Dermis blood vessel endothelial cell (primary cell): ENCODE results near the gene PNRC1. TPM values are rescaled to one million over a fixed set of nuclear protein-coding genes. Genes with fewer than 3 reads are reported as not detected.
"Not testable (repeated sequence)": the region's sequence is repeated elsewhere in the genome, so short reads cannot be mapped to it uniquely, and the experiment has no call there.

Source experiments
- DNase-seq: peaks from one replicate; pipeline ENCODE4 v3.0.0; 2010
- total RNA-seq: library from RNA; depleted of rRNA; stranded (reverse); fragments of >200 nt; gene quantifications from 2 replicates; pipeline ENCODE4 v1.2.3, GENCODE V29; 2014

Gene PNRC1
- 63.8 TPM in 2 replicates for total RNA-seq

DNA sequence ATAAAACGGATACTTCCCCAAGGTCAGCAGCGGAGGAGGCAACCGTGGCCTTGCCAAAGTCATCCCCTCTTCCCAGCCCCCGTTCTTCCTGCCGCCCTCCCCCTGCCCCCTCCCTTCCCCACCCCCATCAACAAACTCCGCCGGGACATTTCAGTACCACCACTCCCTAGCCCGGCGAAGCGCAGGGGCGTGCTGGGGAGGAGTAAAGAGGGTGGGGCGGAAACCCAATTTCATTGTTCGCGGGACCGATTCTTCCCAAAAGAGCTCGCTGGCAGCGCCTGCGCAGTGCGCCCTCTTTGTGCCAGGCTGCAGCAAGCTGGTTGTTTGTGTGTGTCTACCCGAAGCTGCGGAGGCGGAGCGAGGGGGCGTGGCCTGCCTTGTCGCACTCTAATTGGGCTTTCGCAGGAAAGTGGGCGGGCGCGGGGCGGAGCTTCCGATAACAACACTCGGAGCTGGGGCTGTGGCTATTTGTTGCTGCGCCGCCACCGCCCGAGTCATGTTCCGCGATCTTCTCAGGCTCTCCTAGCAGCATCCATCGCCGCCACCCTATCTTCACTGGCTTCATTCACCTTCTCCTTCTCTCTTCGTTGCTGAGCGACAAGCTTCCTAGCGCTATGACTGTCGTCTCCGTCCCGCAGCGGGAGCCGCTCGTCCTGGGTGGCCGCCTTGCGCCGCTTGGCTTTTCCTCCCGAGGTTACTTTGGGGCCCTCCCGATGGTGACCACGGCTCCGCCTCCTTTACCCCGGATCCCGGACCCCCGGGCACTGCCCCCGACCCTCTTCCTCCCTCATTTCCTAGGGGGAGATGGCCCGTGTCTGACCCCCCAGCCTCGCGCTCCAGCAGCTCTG lies at the start of gene PNRC1:
Gene PNRC1, plus strand, starts transcription at position 471 of the 848 bp plus-strand sequence. Its CDS starts 144 bp downstream, at position 615.
- peak; percentile 100 for DNase-seq

DNA sequence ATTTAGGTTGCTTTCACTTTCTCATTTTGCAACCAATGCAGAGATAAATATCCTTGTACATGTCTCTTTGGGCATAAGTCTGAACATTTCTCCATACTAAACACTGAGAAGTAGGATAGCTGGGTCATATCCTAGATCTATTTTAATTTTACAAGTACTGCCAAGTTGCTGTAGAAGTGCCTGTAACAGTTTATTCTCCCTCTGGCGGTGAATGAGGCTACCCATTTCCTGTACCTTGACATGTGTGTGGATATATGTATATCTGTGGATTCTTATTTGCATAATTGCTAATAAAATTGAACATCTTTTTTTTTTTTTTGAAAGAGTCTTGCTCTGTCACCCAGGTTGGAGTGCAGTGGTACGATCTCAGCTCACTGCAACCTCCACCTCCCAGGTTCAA lies 48.0 kb upstream of the PNRC1 start:
- peak; percentile 5 for DNase-seq

DNA sequence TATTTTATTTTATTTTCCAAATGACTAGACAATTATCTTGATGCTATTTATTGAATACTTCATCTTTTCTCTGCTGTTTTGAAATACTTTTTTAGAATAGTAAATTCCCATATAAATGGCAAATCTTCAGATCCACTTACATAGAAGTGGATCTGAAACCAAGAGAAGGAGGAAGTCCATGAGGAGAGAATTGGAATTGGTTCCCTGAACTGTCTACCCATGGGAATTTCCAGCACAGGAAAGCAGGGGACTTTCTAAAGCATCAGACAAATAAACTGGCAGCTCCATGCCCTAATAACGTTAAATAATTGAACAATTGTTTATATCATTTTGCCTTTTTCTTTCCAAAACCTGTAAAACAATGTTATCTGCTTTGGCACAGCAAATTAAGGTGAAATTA lies 47.1 kb upstream of the PNRC1 start:
- no peak for DNase-seq

DNA sequence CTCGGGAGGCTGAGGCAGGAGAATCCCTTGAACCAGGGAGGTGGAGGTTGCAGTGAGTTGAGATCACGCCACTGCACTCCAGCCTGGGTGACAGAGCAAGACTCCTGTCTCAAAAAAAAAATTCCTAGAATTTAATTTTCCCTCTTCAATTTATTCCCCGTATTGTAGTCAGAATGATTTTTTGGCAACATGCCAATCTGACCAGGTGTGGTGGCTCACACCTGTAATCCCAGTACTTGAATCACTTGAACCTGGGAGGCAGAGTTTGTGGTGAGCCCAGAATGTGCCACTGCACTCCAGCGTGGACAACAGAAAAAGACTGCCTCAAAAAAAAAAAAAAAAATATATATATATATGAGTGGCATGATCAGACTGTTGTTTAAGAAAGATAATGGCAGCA lies 46.4 kb upstream of the PNRC1 start:
- DNase-seq, result not testable (repeated sequence)

DNA sequence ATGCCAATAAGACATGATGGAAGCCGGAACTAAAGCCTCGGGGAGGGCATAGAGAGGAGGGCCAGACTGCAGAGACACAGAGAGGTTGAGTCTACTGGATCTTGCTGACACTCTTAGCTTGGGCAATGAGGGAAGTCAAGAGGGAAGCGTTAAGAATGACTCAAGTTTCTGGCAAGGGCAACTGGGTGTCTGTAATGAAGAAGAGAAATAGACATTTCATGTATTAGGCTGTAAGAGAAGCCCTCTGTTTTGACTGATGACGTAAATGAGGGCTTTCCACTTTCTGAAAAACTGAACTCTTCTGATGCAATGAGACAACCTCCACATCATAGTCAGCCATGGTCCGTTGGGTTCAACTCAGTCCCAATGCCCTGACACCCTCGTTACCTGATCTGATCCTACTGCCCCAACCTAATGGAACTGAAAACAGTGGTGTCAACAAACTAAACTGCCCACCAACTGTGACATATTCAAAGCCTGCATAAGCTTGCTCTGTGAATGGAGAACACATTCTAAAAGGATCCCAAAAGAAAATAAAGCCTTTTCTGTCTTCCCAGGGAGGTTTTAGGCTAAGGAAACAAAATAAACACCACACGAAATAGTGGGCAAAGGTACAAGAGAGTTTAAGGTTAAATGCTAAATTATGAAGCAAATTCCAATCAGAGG lies 45.8 kb upstream of the PNRC1 start:
- no peak for DNase-seq

DNA sequence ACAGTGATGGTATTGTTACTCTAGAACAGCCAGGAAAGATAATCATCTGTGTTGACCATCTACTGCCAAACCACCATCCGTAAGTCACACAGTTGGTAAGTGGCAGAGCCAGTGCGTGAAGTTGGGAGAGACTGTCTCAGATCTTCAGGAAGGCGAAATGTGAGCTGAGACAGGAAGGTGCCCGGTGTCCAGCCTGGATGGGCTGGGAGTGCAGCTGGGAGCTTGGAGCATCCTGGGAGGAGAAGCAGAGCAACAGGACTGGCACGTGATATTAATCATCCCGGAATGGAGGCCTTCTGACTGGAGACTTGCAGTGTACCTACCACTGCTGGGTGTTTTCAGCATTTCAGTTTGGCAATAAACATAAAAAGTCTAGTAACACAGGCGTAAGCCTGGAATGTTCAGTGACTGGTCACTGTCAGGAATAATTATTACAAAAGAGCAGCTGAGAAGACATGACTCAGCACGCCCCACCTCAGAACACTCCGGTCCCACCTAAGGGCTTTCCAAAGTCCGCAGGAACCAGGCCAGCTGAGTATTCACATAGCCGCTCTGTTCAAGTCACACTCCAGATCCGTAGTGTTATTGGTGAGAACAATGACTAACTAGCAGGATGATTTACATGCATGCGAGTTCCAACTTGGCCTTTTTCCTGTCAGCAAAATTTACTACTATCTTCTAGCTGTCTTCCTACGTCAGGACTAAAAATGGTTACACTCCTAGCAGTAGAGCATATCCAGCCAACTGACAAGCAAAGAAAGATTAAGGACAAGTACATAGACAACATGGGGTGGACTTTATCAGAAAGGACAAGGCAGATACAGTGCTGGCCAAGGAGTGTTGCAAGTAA lies 45.1 kb upstream of the PNRC1 start:
- peak; percentile 4 for DNase-seq

DNA sequence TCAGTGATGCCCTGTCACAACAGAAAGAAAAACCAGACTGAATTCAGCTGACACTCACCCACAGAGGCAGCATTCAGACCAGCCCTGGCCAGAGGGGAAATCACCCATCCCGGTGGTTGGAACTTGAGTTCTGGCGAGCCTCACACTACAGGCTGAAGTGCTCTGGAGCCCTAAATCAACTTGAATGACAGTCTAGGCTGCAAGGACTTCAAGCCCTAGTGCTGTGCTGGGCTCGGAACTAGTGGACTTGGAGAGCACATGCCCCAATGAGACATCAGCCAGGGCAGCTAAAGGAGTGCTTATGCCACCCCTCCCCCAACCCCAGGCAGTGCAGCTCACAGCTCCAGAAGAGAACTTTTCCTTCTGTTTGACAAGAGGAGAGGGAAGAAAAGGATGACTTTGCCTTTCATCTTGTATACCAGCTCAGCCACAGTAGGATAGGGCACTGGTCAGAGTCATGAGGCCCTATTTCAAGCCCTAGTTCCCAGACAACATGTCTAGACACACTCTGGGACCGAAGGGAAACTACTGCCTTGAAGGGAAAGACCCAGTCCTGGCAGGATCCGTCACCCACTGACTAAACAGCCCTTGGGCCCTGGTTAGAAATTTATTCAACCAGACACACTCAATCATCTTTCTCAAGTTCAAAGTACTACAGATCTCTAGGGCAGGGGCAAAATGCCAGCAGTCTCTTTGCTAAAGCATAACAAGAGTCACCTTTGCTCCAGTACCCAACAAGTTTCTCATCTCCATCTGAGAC lies 43.2 kb upstream of the PNRC1 start:
- DNase-seq, result no peak

DNA sequence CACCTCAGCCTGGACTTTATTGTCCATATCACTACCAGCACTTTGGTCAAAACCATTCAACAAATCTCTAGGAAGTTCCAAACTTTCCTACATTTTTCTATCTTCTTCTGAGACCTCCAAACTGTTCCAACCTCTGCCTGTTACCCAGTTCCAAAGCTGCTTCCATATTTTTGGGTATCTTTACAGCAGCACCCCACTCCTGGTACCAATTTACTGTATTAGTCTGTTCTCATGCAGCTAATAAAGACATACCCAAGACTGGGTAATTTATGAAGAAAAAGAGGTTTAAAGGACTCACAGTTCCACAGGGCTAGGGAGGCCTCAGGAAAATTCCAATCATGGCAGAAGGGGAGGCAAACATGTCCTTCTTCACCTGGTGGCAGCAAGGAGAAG lies 42.7 kb upstream of the PNRC1 start:
- not testable (repeated sequence) for DNase-seq

DNA sequence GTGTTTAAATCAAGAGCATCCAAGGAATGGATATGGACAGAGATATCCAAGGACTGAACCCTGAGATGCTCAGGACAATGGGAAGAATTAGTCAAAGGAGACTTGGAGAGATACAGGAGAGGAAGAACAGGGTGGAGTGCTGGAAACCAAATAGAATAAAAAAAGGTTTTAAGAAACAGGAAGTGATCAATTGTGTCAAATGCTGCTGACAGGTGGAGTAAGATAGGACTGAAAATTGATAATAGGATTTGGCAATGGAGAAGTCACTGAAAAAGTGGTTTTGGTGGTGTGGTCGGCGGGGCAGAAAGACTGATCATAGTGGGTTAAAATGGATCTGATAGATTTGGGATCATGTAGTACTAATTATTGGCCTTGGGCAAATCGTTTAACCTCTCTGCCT lies 37.9 kb upstream of the PNRC1 start:
- DNase-seq, result no peak

DNA sequence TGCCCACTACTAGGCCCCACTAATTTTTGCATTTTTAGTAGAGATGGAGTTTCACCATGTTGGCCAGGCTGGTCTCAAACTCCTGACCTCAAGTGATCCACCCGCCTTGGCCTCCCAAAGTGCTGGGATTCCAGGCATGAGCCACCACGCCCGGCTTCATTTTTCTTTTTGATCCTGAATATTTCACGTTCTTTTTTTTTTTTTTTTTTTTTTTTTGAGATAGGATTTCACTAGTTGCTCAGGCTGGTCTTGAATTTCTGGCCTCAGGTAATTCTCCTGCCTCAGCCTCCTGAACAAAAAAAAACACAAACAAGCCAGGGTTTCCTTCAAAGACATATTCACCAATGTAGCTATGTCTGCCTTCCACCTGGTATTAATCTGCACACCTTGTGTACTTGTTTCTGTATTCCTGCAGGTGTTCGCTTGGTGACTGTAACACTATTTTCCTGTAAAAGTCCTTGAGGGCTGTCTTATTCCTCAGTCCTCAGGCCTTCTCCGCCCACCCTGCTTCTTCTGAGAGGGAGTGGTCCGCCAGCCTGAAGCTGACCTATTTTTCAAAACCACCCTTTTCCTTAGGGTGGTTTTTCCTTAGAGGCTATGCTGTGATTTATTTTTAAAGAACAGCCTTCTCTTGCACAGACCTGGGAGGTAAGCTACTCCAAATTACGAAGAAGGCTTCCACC lies 36.1 kb upstream of the PNRC1 start:
- no peak for DNase-seq

DNA sequence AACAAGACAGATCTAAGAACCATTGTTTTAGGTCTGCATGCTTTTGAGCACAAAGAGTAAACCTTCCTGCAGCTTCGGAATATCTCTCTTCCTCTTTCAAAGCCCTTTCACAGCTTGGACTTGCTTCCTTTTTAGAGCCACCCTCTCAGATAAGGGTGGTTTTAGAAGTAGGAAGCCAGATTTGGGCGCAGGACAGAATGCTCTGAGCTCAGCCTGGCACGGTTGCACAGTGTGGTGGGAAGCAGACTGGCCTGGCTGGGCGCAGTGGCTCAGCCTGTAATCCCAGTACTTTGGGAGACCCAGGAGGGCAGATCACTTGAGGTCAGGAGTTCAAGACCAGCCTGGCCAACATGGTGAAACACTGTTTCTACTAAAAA lies 35.6 kb upstream of the PNRC1 start:
- no peak for DNase-seq

DNA sequence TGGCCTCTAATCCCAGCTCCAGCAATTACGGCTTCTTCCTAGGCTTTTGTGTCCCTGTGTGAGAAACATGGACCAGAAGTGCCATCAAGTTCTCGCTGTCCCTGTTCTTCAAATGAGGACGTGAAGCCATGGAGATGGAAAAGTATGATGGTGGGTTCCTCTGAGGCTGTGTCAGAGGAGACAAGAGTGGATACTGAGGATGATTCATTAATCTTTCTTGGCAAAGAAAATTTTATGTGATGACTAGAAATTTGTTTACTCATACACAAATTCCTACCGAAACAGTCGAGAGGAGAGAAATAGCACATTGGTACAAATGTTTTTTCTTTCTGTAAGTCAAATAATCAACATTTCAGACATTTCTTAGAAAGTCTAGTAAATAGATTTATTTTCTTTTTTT lies 35.0 kb upstream of the PNRC1 start:
- no peak for DNase-seq

DNA sequence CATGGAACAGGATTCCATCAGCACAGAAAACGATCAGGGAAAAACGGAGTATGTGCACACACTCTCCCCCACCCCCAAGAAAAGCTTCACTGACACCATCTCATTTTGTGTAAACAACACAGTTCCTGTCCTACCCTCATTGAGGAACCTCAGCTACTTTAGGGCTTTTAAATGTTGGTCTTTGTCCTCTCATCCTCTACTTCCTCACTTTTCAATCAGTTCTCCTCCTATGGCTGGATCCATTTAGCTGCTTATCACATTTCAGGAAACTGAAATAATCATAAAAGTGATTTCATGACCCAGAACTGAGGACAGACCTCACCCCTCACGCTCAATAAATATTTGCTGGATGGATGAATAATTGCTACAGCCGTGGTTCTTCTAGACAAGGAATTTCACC lies 33.1 kb upstream of the PNRC1 start:
- DNase-seq, result no peak

DNA sequence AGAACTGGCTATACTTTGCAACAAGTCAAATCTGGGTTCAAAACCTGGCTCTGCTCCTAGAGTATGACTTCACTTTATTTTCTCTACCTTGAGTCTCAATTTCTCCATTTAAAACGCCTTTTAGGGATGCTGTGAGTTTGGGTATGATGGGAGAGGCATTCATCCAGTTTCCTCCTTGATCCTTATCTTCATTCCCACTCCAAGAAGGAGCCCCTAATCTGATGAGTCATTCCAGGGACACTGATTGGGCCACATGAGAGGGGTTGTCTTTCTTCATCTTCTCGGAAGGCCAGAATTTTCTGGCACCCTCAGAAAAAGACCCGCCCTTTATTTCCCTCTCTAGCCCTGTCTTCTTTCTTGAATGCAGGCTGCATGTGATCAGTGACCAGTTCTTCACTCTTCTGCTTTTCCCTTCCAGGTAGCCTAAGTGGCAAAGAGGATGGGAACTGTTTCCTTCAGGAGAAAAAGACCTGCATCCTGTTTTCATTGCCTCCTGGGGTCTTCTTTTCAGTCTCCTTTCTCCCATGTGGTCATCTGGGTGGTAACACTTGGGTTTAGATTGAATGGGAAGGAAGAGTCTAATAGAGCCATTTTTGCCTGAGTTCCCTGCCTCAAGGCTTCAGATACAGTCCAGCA lies 32.1 kb upstream of the PNRC1 start:
- DNase-seq, result no peak

DNA sequence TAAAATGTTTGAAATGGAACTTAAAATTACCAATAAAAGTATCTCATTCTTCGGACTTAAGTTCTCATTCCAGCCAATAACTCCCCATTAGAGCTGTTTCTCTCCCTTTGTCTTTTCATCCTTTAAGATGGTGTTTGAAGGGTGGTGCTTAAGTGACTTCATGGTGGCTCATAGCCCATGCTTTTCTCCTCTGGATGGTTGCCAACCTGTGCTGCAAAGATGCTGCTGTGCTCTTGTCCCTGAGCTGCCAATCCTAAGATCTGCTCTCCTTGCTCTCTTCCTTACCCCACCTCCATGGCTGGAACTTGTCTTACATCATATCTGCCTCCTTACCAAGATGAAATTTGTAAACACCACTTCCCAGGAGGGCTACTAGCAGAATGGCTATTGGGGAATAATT lies 31.6 kb upstream of the PNRC1 start:
- DNase-seq, result no peak

DNA sequence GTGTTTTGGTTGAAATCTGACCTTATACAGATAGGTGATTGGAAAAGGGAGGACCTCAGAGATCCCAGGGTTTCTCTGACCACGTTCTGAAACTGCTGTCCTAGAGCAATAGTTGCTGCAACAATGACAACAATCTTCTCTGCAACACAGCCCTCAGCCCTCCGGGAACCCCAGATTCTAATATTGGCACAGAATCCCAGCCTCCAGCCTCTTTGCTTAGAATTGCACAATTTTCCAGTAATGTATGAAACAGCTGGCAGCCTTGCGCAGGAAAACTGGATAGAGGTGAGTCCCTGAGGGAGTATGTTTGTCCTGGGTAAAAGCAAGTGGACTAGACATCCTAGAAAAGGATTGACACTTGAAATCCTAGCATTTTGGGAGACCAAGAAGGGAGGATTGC lies 30.4 kb upstream of the PNRC1 start:
- DNase-seq, result no peak

DNA sequence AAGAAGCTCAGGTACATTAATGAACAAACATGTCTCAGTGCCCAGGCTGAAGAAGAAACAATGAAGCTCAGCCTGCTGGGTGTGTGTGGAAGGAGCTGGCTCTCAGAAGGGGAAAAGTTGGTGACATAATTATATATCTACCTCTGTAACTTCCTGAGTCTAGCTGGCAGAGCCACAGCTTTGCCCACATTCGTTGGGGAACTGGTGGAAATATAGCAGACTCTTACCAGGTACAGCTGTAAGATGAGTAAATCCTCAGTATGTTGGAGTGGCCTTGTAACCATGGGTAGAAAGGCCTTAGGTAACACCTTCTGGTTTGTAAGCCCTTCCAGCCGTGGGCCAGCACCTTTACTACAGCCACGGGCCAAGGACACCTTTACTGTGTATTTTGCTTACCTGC lies 29.9 kb upstream of the PNRC1 start:
- DNase-seq, result no peak

DNA sequence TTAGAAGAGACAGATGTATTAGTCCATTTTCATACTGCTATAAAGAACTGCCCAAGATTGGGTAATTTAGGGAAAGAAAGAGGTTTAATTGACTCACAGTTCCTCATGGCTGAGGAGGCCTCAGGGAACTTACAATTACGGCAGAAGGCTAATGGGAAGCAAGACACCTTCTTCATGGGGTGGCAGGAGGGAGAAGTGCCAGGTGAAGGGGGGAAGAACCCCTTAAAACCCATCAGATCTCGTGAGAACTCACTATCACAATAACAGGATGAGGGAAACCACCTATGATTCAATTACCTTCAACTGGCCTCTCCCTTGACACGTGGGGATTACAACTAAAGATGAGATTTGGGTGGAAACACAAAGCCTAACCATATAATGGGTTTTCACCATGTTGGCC lies 28.9 kb upstream of the PNRC1 start:
- DNase-seq, result no peak

DNA sequence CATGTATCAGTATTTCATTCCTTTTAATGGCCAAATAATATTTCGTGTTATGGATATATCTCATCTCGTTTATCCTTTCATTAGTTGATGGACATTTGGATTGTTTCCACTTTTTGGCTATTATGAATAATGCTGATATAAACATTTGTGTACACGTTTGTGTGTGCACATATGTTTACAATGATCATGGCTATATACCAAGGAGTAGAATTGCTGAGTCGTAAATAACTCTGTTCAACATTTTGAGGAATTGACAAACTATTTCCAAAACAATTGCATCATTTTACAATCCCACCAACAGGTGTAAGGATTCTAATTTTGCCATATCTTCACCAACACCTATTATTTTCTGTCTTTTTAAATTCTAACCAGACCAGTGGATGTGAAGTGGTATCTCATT lies 26.3 kb upstream of the PNRC1 start:
- DNase-seq, result no peak

DNA sequence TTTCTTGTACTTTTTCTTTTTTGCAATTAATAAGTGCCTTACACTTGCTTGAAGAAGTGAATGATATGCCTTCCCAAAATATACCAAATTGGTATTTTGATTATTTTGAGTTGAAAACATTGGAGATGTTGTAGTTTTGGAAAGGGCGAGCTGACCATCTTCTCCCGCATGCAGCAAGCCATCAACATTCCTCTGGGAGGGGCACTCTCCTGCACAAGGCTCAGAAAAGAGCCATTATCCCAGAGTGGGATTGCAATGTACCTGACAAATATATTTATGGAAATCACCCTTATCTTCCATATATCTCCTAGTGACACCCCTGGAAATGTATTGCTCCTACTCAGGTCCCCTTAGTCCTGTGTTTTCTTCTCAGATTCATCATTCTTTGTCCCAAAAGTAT lies 22.8 kb upstream of the PNRC1 start:
- no peak for DNase-seq

DNA sequence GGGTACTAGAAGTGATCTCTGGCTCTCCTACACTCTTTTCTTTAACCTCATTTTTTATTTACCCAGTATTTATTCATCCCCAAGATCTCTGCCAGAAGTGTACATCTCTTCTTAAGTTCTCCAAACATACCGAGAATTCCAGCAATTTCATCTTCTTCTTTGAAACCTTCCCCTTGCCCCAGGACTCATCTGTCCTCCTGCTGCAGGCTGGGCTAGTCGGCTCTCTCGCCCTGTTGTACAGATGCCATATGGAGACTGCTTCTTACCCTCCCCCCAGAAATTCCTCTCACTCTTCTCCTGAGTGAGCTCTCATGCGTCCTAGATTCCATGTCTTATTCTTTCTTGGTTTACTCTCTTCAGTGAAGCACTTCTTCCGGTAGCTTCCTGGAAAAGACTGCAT lies 21.9 kb upstream of the PNRC1 start:
- no peak for DNase-seq

DNA sequence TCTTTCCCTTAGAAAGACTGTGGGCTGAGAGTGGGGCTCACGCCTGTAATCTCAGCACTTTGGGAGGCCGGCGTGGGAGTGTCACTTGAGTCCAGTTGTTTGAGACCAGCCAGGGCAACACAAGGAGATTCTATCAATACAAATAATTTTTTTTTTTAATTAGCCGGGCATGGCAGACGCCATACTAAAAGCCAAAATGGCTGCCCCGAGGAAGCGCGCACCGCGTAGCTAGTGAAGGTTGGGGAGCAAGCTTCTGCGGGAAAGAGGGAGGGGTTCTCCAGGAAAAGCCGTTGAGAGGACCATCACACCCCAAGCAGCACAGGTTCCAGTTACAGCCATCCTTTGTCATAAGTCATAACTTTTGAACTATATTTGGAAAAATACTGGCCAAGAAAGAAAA lies 21.3 kb upstream of the PNRC1 start:
- DNase-seq, result no peak
